Measurements from ENCODE around the gene SAMD11. TPM values are rescaled to one million over a fixed set of nuclear protein-coding genes. Genes with fewer than 3 reads are reported as not detected.

The SAMD11 gene
- total RNA-seq, 1 donor from 2014 or later, result 0.14 TPM

DNA sequence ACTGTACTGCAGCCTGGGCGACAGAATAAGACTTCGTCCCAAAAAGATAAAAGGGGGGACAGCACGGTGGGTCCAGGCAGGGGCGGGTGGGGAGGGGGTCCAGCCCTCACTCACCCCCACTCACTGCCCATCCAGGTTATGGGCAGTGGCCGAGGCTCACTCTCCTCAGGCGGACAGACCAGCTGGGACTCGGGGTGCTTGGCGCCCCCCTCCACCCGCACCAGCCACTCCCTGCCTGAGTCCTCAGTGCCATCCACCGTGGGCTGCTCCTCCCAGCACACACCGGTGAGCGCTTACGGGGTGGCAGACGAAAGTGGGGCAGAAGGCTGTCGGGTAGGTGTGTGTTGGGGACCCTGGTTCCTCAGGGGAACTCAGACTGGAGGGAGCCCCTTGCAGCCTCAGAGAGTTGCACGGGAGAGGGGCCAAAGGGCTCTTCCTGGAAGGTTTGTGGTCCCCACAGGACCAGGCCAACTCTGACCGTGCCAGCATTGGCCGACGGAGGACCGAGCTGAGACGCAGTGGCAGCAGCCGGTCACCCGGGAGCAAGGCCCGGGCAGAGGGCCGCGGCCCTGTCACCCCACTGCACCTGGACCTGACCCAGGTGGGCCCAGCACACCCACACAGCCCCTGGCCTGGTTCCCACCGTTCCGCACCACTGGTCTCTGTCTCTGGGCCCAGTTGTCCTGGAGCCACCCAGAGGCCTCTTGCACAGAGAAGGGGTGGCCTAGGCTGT is 49.2 kb downstream of the SAMD11 start:
- H3K4me1 Mint-ChIP-seq, result no peaks in the 10 kb centered on the region
- no peak overlapping the region for H3K27ac Mint-ChIP-seq (ENCODE audit: unreplicated experiment)
- no peaks in the 10 kb centered on the region for H3K9me3 Mint-ChIP-seq

DNA sequence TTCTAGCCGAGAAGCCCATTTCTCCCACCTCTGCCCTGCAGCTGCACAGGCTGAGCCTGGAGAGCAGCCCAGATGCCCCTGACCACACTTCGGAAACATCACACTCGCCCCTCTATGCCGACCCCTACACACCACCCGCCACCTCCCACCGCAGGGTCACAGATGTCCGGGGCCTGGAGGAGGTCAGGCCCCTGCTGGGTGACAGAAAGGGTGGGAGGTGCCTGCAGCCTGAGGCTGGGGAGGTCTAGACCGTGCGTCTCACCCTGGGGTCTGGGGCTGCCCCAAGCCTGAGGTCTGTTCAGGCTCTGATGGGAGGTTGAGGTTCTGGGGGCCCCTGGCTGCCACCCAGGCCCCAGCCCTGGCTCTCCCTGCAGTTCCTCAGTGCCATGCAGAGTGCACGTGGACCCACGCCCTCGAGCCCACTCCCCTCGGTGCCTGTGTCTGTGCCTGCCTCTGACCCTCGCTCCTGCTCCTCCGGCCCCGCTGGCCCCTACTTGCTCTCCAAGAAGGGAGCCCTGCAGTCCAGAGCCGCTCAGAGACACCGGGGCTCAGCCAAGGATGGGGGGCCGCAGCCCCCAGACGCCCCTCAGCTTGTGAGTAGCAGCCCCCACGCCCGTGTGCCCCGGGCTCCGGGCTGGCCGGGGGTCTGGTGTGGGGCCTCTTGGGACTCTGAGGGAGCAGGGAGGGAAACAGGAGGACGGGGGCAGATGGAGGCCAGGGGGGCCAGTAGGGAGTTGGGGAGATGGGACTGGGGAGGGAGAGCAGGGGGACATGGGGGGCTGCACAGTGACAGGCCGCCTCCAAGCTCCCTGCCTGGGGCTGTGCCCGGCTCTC is 50.0 kb downstream of the SAMD11 start:
- no peak for DNase-seq (ENCODE audit: low read depth, low spot score)
- Mint-ChIP-seq H3K4me3 (no peak overlapping the region), H3K4me1 (peaks cover 3% of the 10 kb centered on the region), H3K27ac (ENCODE audit: unreplicated experiment) (no peak overlapping the region), H3K9me3 (peaks cover 3% of the 10 kb centered on the region), H3K36me3 (ENCODE audit: low read depth) (peaks cover 3% of the 10 kb centered on the region), H3K27me3 (ENCODE audit: low read depth) (peaks cover 47% of the 10 kb centered on the region)
- TF ChIP-seq, protein P1, sequence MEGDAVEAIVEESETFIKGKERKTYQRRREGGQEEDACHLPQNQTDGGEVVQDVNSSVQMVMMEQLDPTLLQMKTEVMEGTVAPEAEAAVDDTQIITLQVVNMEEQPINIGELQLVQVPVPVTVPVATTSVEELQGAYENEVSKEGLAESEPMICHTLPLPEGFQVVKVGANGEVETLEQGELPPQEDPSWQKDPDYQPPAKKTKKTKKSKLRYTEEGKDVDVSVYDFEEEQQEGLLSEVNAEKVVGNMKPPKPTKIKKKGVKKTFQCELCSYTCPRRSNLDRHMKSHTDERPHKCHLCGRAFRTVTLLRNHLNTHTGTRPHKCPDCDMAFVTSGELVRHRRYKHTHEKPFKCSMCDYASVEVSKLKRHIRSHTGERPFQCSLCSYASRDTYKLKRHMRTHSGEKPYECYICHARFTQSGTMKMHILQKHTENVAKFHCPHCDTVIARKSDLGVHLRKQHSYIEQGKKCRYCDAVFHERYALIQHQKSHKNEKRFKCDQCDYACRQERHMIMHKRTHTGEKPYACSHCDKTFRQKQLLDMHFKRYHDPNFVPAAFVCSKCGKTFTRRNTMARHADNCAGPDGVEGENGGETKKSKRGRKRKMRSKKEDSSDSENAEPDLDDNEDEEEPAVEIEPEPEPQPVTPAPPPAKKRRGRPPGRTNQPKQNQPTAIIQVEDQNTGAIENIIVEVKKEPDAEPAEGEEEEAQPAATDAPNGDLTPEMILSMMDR (conservative IDR thresholded peaks at IDR 0.05), result no peak

More for the DNA sequence above, 49.2 kb downstream of the SAMD11 start:
- DNase-seq (ENCODE audit: low read depth, low spot score), result no peak
- no peak overlapping the region for H3K4me3 Mint-ChIP-seq
- peaks cover 51% of the 10 kb centered on the region for H3K27me3 Mint-ChIP-seq (ENCODE audit: low read depth)
- TF ChIP-seq, protein P1 (conservative IDR thresholded peaks at IDR 0.05), result no peak
- H3K36me3 Mint-ChIP-seq (ENCODE audit: low read depth), result no peaks in the 10 kb centered on the region

DNA sequence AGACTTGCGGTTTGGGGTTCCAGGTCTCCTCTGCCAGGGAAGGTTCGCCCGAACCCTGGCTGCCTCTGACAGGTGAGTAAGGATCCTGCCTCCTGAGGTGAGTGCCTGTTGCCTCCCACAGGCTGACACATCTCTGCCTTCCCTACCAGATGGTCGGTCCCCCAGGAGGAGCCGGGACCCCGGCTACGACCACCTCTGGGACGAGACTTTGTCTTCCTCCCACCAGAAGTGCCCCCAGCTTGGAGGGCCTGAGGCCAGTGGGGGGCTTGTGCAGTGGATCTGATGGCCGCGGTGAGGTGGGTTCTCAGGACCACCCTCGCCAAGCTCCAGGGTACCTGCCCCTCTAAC is 50.5 kb downstream of the SAMD11 start:
- Mint-ChIP-seq H3K27me3 (ENCODE audit: low read depth) (peaks cover 41% of the 10 kb centered on the region), H3K9me3 (peaks cover 3% of the 10 kb centered on the region), H3K4me3 (no peak overlapping the region)

DNA sequence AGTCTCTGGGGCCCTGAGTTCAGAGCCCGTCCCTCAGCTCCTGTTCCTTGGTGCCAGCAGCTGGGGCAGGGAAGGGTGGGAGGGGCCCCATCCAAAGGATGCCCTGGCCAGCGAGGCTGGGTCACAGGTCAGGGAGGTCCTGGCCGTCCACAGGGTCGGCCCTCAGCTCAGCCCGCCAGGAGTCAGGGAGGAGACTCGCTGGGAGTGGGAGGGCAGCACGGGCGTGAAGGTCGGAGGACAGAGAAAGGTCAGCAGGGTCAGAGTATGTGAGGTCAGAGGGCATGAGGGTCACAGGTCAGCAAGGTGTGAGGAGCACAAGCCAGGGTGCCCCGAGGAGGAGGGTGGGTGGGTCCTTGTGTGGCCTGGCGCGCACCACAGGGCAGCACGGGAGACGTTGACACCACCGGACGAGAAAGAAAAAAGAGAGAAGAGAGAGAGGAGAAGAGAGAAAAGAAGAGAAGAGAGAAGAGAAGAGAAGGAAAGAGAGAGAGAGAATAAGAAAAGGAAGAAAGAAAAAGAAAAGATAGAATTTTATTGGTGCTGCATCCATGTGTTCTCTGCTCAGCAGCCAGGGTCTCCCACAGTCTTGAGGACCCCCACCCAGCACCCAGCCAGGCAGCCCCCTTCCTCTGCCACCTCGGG is 51.1 kb downstream of the SAMD11 start:
- DNase-seq (ENCODE audit: low read depth, low spot score), result no peak
- no peak overlapping the region for H3K4me3 Mint-ChIP-seq
- peaks cover 3% of the 10 kb centered on the region for H3K9me3 Mint-ChIP-seq
- peaks cover 35% of the 10 kb centered on the region for H3K27me3 Mint-ChIP-seq (ENCODE audit: low read depth)
- H3K36me3 Mint-ChIP-seq (ENCODE audit: low read depth), result peaks cover 3% of the 10 kb centered on the region
- TF ChIP-seq, protein P1 (conservative IDR thresholded peaks at IDR 0.05), result no peak
- H3K27ac Mint-ChIP-seq (ENCODE audit: unreplicated experiment), result no peak overlapping the region
- peaks cover 3% of the 10 kb centered on the region for H3K4me1 Mint-ChIP-seq

More for the DNA sequence above, 50.5 kb downstream of the SAMD11 start:
- Mint-ChIP-seq H3K4me1 (peaks cover 3% of the 10 kb centered on the region), H3K27ac (ENCODE audit: unreplicated experiment) (no peak overlapping the region), H3K36me3 (ENCODE audit: low read depth) (peaks cover 3% of the 10 kb centered on the region)
- no peak for DNase-seq (ENCODE audit: low read depth, low spot score)
- TF ChIP-seq, protein P1 (conservative IDR thresholded peaks at IDR 0.05), result no peak

DNA sequence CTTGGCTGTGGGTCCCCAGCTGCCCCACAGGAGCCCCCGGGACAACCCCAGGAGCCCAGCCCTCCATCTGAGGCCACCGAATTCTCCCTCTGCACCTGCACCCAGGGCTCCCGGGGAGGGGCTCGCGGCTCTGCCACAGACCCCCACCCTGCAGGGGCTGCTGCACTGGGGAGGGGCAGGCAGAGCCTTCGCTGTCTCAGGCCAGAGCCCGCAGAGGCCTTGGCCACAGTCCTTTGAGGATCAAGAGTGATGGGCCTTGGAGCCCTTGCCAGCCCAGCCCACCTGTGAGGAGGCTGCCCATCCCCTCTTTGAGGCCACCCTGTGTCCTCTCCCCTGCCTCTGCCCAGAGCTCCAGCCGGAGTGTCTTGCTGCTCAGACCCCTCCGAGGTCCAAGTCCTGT is 51.6 kb downstream of the SAMD11 start:
- Mint-ChIP-seq H3K36me3 (ENCODE audit: low read depth) (peaks cover 3% of the 10 kb centered on the region), H3K4me1 (peaks cover 3% of the 10 kb centered on the region), H3K4me3 (no peak overlapping the region), H3K9me3 (peaks cover 3% of the 10 kb centered on the region), H3K27me3 (ENCODE audit: low read depth) (peaks cover 30% of the 10 kb centered on the region), H3K27ac (ENCODE audit: unreplicated experiment) (no peak overlapping the region)
- no peak for DNase-seq (ENCODE audit: low read depth, low spot score)
- TF ChIP-seq, protein P1 (conservative IDR thresholded peaks at IDR 0.05), result no peak

All from neural crest cell (in vitro differentiated cells).